H9 (cell line): ENCODE measurements around the gene GIT2. TPM values are rescaled to one million over a fixed set of nuclear protein-coding genes. Genes with fewer than 3 reads are reported as not detected.

Experiments used
- DNase-seq: peaks from one replicate; pipeline ENCODE4 v3.0.0-alpha.2; 2017
- H2AFZ ChIP-seq: one replicate; pipeline ENCODE4 v1.6.1; 2013; ENCODE audit warnings: mild to moderate bottlenecking, low read length, control low read depth, moderate library complexity
- H2AK5ac ChIP-seq: 2 replicates; pipeline ENCODE4 v1.6.1; 2013; ENCODE audit warnings: low read length, control low read depth, mixed read lengths; ENCODE audit not compliant: insufficient read length
- H2BK120ac ChIP-seq: one replicate; pipeline ENCODE4 v1.6.1; 2013; ENCODE audit warnings: low read depth, mild to moderate bottlenecking, low read length, control low read depth, inconsistent platforms; ENCODE audit not compliant: poor library complexity, severe bottlenecking
- H2BK12ac ChIP-seq: 2 replicates; pipeline ENCODE4 v1.6.1; 2013; ENCODE audit warnings: low read length, control low read depth, mixed read lengths, low read depth; ENCODE audit not compliant: insufficient read length
- H2BK15ac ChIP-seq: 2 replicates; pipeline ENCODE4 v1.6.1; 2013; ENCODE audit warnings: low read depth, low read length, control low read depth
- H2BK20ac ChIP-seq: one replicate; pipeline ENCODE4 v1.6.1; 2013; ENCODE audit warnings: low read depth, mild to moderate bottlenecking, low read length, control low read depth, inconsistent platforms; ENCODE audit not compliant: poor library complexity, severe bottlenecking
- H2BK5ac ChIP-seq: 2 replicates; pipeline ENCODE4 v1.6.1; 2013; ENCODE audit warnings: low read length, control low read depth, mixed read lengths; ENCODE audit not compliant: insufficient read length
- H3K14ac ChIP-seq: 2 replicates; pipeline ENCODE4 v1.6.1; 2013; ENCODE audit warnings: low read length, control low read depth; ENCODE audit not compliant: insufficient read depth
- H3K18ac ChIP-seq: 2 replicates; pipeline ENCODE4 v1.6.1; 2013; ENCODE audit warnings: low read depth, mild to moderate bottlenecking, mixed read lengths, low read length, control low read depth; ENCODE audit not compliant: insufficient read length
- H3K23ac ChIP-seq: 2 replicates; pipeline ENCODE4 v1.6.1; 2013; ENCODE audit warnings: low read length, control low read depth, mixed read lengths, low read depth; ENCODE audit not compliant: insufficient read length
- H3K23me2 ChIP-seq: 2 replicates; pipeline ENCODE4 v1.6.1; 2013; ENCODE audit warnings: low read depth, mild to moderate bottlenecking, mixed read lengths, low read length, control low read depth; ENCODE audit not compliant: insufficient read length, poor library complexity, severe bottlenecking
- H3K27ac ChIP-seq: 2 replicates; pipeline ENCODE4 v1.5.1; 2013; ENCODE audit warnings: low read length, control low read depth, mixed read lengths, low read depth; ENCODE audit not compliant: insufficient read length
- H3K27me3 ChIP-seq: 2 replicates; pipeline ENCODE4 v1.6.1; 2013; ENCODE audit warnings: low read length, control low read depth, inconsistent platforms; ENCODE audit not compliant: insufficient read depth
- H3K4ac ChIP-seq: 2 replicates; pipeline ENCODE4 v1.6.1; 2013; ENCODE audit warnings: low read depth, mild to moderate bottlenecking, control low read depth, inconsistent platforms, low read length, moderate library complexity
- H3K4me1 ChIP-seq: 2 replicates; pipeline ENCODE4 v1.6.1; 2013; ENCODE audit warnings: low read length, control low read depth, inconsistent platforms; ENCODE audit not compliant: insufficient read depth
- H3K4me2 ChIP-seq: 2 replicates; pipeline ENCODE4 v1.6.1; 2013; ENCODE audit warnings: low read length, control low read depth, mixed read lengths; ENCODE audit not compliant: insufficient read length, insufficient read depth
- H3K56ac ChIP-seq: 2 replicates; pipeline ENCODE4 v1.6.1; 2013; ENCODE audit warnings: low read depth, mild to moderate bottlenecking, mixed read lengths, low read length, control low read depth; ENCODE audit not compliant: insufficient read length
- H3K79me1 ChIP-seq: 2 replicates; pipeline ENCODE4 v1.6.1; 2013; ENCODE audit warnings: low read depth, mild to moderate bottlenecking, moderate library complexity, low read length, control low read depth, inconsistent platforms; ENCODE audit not compliant: insufficient read depth, poor library complexity, severe bottlenecking
- H3K79me2 ChIP-seq: 2 replicates; pipeline ENCODE4 v1.6.1; 2013; ENCODE audit warnings: low read length, control low read depth, inconsistent platforms; ENCODE audit not compliant: insufficient read depth
- H3K9ac ChIP-seq: 2 replicates; pipeline ENCODE4 v1.6.1; 2013; ENCODE audit warnings: low read length, control low read depth, mixed read lengths; ENCODE audit not compliant: insufficient read length; ENCODE audit errors: extremely low read depth
- H3K9me3 ChIP-seq: one replicate; pipeline ENCODE4 v1.6.1; 2013; ENCODE audit warnings: low read depth, low read length, inconsistent platforms; ENCODE audit not compliant: control insufficient read depth
- H3T11ph ChIP-seq: one replicate; pipeline ENCODE4 v1.6.1; 2013; ENCODE audit warnings: mild to moderate bottlenecking, low read length, control low read depth, inconsistent platforms
- H4K20me1 ChIP-seq: one replicate; pipeline ENCODE4 v1.6.1; 2013; ENCODE audit not compliant: control insufficient read depth, insufficient read length, insufficient read depth
- H4K5ac ChIP-seq: 2 replicates; pipeline ENCODE4 v1.6.1; 2013; ENCODE audit warnings: low read depth, mild to moderate bottlenecking, mixed read lengths, low read length, control low read depth; ENCODE audit not compliant: insufficient read length
- H4K8ac ChIP-seq: replicated peaks from 2 replicates; pipeline ENCODE4 v1.6.1; 2013; ENCODE audit warnings: low read length, control low read depth, mixed read lengths, low read depth; ENCODE audit not compliant: insufficient read length
- H4K91ac ChIP-seq: 2 replicates; pipeline ENCODE4 v1.6.1; 2013; ENCODE audit warnings: low read depth, mild to moderate bottlenecking, moderate library complexity, mixed read lengths, low read length, control low read depth; ENCODE audit not compliant: insufficient read length
- H3K27ac Mint-ChIP-seq, 3 experiments: 2 replicates in 2 of 3; 3 replicates in 1 of 3; pipeline ENCODE4 v1.8.0; 2020 to 2021; ENCODE audit warnings: mixed read lengths in 3 of 3, mild to moderate bottlenecking in 1 of 3, moderate library complexity in 1 of 3
- H3K27me3 Mint-ChIP-seq: 2 replicates; pipeline ENCODE4 v1.8.0; 2021; ENCODE audit warnings: low read depth, mild to moderate bottlenecking, moderate library complexity, mixed read lengths
- H3K36me3 Mint-ChIP-seq, 3 experiments: 2 replicates in 2 of 3; 3 replicates in 1 of 3; pipeline ENCODE4 v1.8.0; 2020 to 2021; ENCODE audit warnings: low read depth in 3 of 3, mixed read lengths in 3 of 3; ENCODE audit not compliant: insufficient read depth in 1 of 3
- H3K4me1 Mint-ChIP-seq, 2 experiments: 2 replicates each; pipeline ENCODE4 v1.8.0; 2020; ENCODE audit warnings: mixed read lengths in 2 of 2
- H3K4me3 Mint-ChIP-seq, 2 experiments: 2 replicates in 1 of 2; 3 replicates in 1 of 2; pipeline ENCODE4 v1.8.0; 2020 to 2021; ENCODE audit warnings: mild to moderate bottlenecking in 2 of 2, mixed read lengths in 2 of 2, moderate library complexity in 1 of 2
- H3K9me3 Mint-ChIP-seq, 2 experiments: 2 replicates in 1 of 2; 3 replicates in 1 of 2; pipeline ENCODE4 v1.8.0; 2020; ENCODE audit warnings: mild to moderate bottlenecking in 2 of 2, mixed read lengths in 2 of 2, moderate library complexity in 1 of 2
- CTCF ChIP-seq: fragments of 200-600 bp; sonication (generic); conservative IDR thresholded peaks from 3 replicates; pipeline ENCODE4 v1.8.0; 2021; ENCODE audit warnings: antibody characterized with exemption, mild to moderate bottlenecking
- WGBS: extraction: QIAGEN DNeasy Blood & Tissue Kit; methylation state at CpG from one replicate; pipeline ENCODE4 v1.1.7; 2013; ENCODE audit warnings: missing lambda C conversion rate, low lambda C conversion rate, mixed read lengths; ENCODE audit not compliant: insufficient read length; ENCODE audit errors: extremely low coverage; 5-methylcytosine and 5-hydroxymethylcytosine counted together
- total RNA-seq: library from RNA; stranded (reverse); gene quantifications from 2 replicates; pipeline ENCODE4 v1.2.1, GENCODE V29; 2021

Gene GIT2
- total RNA-seq, 1 experiment from 2014 or later = 27.0 TPM

GRCh38 chr12:109944561-109945359 is 51.4 kb downstream of the GIT2 start:
- peak; percentile 95 for DNase-seq
- WGBS = no CpG with 5 or more reads among the region's 17 CpGs
- no peak overlapping the region for H2BK15ac ChIP-seq
- peak overlapping the region; percentile 10 to 40; a peak in 3 of 5 replicates for H3K4me3 Mint-ChIP-seq
- H2BK12ac ChIP-seq = no peak overlapping the region
- no peaks in the 10 kb centered on the region for H3K79me2 ChIP-seq
- peaks cover 9% of the 10 kb centered on the region; the same call in 1 of the 2 replicates for H3K4me1 ChIP-seq
- H2AK5ac ChIP-seq = no peak overlapping the region
- no peaks in the 10 kb centered on the region for H4K20me1 ChIP-seq
- H3K18ac ChIP-seq = no peak overlapping the region
- H3K9me3 Mint-ChIP-seq = no peaks in the 10 kb centered on the region
- no peak overlapping the region for H3K27ac ChIP-seq
- H3K4me2 ChIP-seq = peak overlapping the region; percentile 21
- no peak overlapping the region for H2BK5ac ChIP-seq
- no peaks in the 10 kb centered on the region for H3K27me3 Mint-ChIP-seq
- peak overlapping the region; percentile 70 to 93 (median 70); a peak in 5 of 7 replicates for H3K27ac Mint-ChIP-seq
- peaks cover 3% of the 10 kb centered on the region for H3K23me2 ChIP-seq
- no peaks in the 10 kb centered on the region for H3K79me1 ChIP-seq
- no peak overlapping the region for H3K4ac ChIP-seq
- peak; percentile 33; the same call in 1 of the 3 replicates for TF ChIP-seq CTCF
- H3K4me1 Mint-ChIP-seq = peaks cover 25 to 29% of the 10 kb centered on the region in 2 experiments
- H3K14ac ChIP-seq = no peak overlapping the region
- H3K36me3 Mint-ChIP-seq = peaks cover 0 to 18% (median 10%) of the 10 kb centered on the region in 3 experiments; a peak in 3 of 7 replicates
- H4K91ac ChIP-seq = no peak overlapping the region
- no peak overlapping the region for H3K56ac ChIP-seq
- H4K8ac ChIP-seq = no peak overlapping the region
- H2AFZ ChIP-seq = no peak overlapping the region
- no peaks in the 10 kb centered on the region for H3K27me3 ChIP-seq
- no peak overlapping the region for H3K9ac ChIP-seq
- H4K5ac ChIP-seq = no peak overlapping the region
- H3T11ph ChIP-seq = no peak overlapping the region
- H2BK120ac ChIP-seq = no peak overlapping the region
- no peaks in the 10 kb centered on the region for H3K9me3 ChIP-seq
- H3K23ac ChIP-seq = no peak overlapping the region
- H2BK20ac ChIP-seq = no peak overlapping the region
